Testis (tissue), 3 donors: ENCODE results near the gene CTNNA2. TPM values are rescaled to one million over a fixed set of nuclear protein-coding genes. Genes with fewer than 3 reads are reported as not detected.

Experiments
- DNase-seq: peaks from one replicate; pipeline ENCODE4 v3.0.0-alpha.2; 2019
- H3K27ac ChIP-seq, 2 donors: fragments of 200-600 bp; sonication (generic); one replicate each; pipeline ENCODE4 v1.5.1; 2019
- H3K27me3 ChIP-seq: fragments of 200-600 bp; sonication (generic); one replicate; pipeline ENCODE4 v1.5.1; 2019
- H3K36me3 ChIP-seq: fragments of 200-600 bp; sonication (generic); one replicate; pipeline ENCODE4 v1.5.1; 2017; ENCODE audit warnings: low read depth; ENCODE audit errors: missing control alignments
- H3K4me1 ChIP-seq: fragments of 200-600 bp; sonication (generic); one replicate; pipeline ENCODE4 v1.5.1; 2019
- H3K4me3 ChIP-seq, 2 donors: fragments of 200-600 bp; sonication (generic); one replicate each; pipeline ENCODE4 v1.5.1; 2017 to 2019
- H3K9me3 ChIP-seq: fragments of 200-600 bp; sonication (generic); one replicate; pipeline ENCODE4 v1.5.1; 2017
- POLR2A ChIP-seq: fragments of 450-650 bp; IDR thresholded peaks from one replicate; pipeline ENCODE4 v1.6.1; 2017; ENCODE audit warnings: antibody characterized with exemption, mild to moderate bottlenecking, moderate library complexity
- WGBS, 2 donors: methylation state at CpG; one replicate each; pipeline ENCODE4 v1.1.5; 2018; 5-methylcytosine and 5-hydroxymethylcytosine counted together
- intact Hi-C: fragments of 100-400 bp; cut with DNase I; formaldehyde crosslinking; loops from one replicate; pipeline ENCODE4 v1.15.1; 2023; ENCODE audit warnings: low total_unique reads
- polyA plus RNA-seq: library from polyadenylated mRNA; stranded (reverse); fragments of 350-450 nt; fragmentation: Illumina TruSeq; extraction: RNeasy Lipid Tissue Mini Kit (QIAGEN cat#74804); gene quantifications from one replicate; pipeline ENCODE4 v1.2.3, GENCODE V29; 2014; ENCODE audit warnings: low read depth, low replicate concordance; ENCODE audit not compliant: insufficient read depth
- total RNA-seq, 2 donors: library from RNA; depleted of rRNA; stranded (reverse); fragments of >200 nt; gene quantifications; one replicate each; pipeline ENCODE4 v1.2.3, GENCODE V29; 2016
- TF ChIP-seq, protein P1 (sequence below), 3 experiments: fragments of 450-650 bp in 2 of 3; fragments of 200-600 bp in 1 of 3; sonication (generic) in 1 of 3; IDR thresholded peaks; one replicate each; pipeline ENCODE4 v1.5.1; 2016 to 2019; ENCODE audit warnings: antibody characterized with exemption in 3 of 3, mild to moderate bottlenecking in 2 of 3, moderate library complexity in 1 of 3

CTNNA2 gene
- total and polyA plus RNA-seq, 3 donors from 2014 or later = 36.8 to 44.5 (median 43.4) TPM

DNA sequence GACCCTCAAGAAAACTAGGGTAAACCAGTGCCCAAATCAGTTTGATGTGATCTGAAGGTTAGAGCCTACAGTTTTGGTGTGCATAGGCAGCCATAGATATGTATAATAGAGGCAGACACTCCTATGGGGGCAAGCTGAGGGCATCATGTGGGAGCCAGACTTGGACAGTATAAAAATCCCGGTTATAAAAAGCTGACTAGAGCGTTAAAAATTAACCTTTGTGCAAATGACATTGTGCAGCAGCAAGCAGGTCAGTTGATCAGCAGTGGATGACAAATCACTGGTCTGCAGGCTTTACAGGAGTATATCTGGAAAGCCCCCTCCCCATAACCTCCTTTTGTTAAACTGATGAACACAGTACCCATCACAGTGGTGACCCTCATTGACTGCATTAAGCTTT lies 107.8 kb downstream of the CTNNA2 start:
- intact Hi-C loops = no loop called here
- WGBS, 2 donors = 93 to 95% methylated on average over 2 of the region's 2 CpGs
- TF ChIP-seq POLR2A = no peak
- TF ChIP-seq, protein P1, sequence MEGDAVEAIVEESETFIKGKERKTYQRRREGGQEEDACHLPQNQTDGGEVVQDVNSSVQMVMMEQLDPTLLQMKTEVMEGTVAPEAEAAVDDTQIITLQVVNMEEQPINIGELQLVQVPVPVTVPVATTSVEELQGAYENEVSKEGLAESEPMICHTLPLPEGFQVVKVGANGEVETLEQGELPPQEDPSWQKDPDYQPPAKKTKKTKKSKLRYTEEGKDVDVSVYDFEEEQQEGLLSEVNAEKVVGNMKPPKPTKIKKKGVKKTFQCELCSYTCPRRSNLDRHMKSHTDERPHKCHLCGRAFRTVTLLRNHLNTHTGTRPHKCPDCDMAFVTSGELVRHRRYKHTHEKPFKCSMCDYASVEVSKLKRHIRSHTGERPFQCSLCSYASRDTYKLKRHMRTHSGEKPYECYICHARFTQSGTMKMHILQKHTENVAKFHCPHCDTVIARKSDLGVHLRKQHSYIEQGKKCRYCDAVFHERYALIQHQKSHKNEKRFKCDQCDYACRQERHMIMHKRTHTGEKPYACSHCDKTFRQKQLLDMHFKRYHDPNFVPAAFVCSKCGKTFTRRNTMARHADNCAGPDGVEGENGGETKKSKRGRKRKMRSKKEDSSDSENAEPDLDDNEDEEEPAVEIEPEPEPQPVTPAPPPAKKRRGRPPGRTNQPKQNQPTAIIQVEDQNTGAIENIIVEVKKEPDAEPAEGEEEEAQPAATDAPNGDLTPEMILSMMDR (IDR thresholded peaks at IDR 0.05) = no peak

DNA sequence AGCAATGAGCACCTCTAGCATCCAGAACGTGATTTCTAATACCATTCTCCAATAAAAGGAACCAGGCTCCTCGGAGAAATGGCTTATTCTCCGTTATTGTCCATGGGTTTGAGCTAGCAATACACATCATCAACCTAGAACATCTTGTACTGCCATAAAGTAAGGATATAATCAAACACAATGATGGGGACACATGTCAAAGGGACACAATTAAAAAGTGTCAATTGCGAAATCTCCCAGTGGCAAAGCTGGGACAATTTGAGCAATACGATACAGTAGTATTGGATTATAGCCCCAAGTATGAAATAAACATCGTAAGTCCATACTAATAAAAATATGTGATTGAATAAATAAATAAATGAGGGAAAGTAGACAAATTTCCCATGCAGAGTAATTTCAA lies 108.4 kb downstream of the CTNNA2 start:
- Histone ChIP-seq H3K27ac (no peak overlapping the region), H3K27me3 (no peaks in the 10 kb centered on the region), H3K9me3 (no peaks in the 10 kb centered on the region), H3K4me3 (no peak overlapping the region), H3K36me3 (no peaks in the 10 kb centered on the region), H3K4me1 (no peaks in the 10 kb centered on the region)
- intact Hi-C loops = no loop called here
- 88 to 89% methylated on average over 6 of the region's 6 CpGs for WGBS, 2 donors
- no peak for DNase-seq
- TF ChIP-seq, protein P1 (IDR thresholded peaks at IDR 0.05) = no peak
- no peak for TF ChIP-seq POLR2A

More for the DNA sequence above, 107.8 kb downstream of the CTNNA2 start:
- no peaks in the 10 kb centered on the region for H3K4me1 ChIP-seq
- H3K27me3 ChIP-seq = no peaks in the 10 kb centered on the region
- H3K36me3 ChIP-seq = no peaks in the 10 kb centered on the region
- no peak overlapping the region for H3K27ac ChIP-seq
- no peaks in the 10 kb centered on the region for H3K9me3 ChIP-seq
- no peak overlapping the region for H3K4me3 ChIP-seq
- DNase-seq = no peak

DNA sequence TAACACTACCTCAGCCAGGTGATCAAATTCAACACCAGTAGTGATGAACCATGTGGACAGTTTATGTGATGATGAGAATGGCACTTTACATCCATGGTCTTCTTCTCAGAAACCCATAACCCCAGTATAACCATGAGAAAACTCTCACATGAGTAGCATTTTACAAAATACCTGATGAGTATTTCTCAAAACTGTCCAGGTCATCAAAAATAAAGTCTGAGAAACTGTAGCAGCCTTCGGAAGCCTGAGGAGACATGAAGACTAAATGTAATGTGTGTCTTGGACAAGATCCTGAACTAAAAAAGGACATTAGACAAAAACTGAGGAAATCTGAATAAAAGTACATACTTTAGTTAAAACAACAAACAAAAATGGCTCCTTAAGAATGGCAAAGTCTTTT lies 108.9 kb downstream of the CTNNA2 start:
- Histone ChIP-seq H3K9me3 (no peaks in the 10 kb centered on the region), H3K36me3 (no peaks in the 10 kb centered on the region), H3K4me1 (no peaks in the 10 kb centered on the region), H3K4me3 (no peak overlapping the region), H3K27ac (no peak overlapping the region), H3K27me3 (no peaks in the 10 kb centered on the region)
- TF ChIP-seq, protein P1 (IDR thresholded peaks at IDR 0.05) = no peak
- TF ChIP-seq POLR2A = no peak
- 91 to 96% methylated on average over 1 of the region's 1 CpG for WGBS, 2 donors
- intact Hi-C loops = no loop called here
- DNase-seq = no peak

DNA sequence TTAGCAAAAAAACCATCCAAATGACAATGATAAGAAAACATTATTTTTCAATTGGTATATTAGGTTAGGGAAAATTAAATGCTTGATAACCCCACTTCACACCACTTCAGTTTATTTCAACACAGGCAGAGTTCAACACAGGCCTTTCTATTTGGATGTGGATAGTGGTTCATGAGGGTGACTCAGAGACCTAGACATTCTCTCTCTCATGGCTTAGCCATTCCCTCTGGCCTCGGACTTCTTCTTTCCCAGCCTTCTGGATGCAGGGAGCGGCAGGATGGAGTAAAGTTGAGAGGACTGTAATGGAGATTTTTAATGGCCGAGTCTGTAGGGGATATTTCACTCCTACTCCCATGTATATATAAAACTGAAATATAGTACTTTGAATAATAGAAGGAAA lies 109.7 kb downstream of the CTNNA2 start:
- 77 to 82% methylated on average over 3 of the region's 3 CpGs for WGBS, 2 donors
- no peak overlapping the region for H3K27ac ChIP-seq
- DNase-seq = no peak
- TF ChIP-seq POLR2A = no peak
- TF ChIP-seq, protein P1 (IDR thresholded peaks at IDR 0.05) = no peak
- no peaks in the 10 kb centered on the region for H3K36me3 ChIP-seq
- no peaks in the 10 kb centered on the region for H3K4me1 ChIP-seq
- H3K4me3 ChIP-seq = no peak overlapping the region
- intact Hi-C loops = no loop called here
- no peaks in the 10 kb centered on the region for H3K9me3 ChIP-seq
- no peaks in the 10 kb centered on the region for H3K27me3 ChIP-seq

DNA sequence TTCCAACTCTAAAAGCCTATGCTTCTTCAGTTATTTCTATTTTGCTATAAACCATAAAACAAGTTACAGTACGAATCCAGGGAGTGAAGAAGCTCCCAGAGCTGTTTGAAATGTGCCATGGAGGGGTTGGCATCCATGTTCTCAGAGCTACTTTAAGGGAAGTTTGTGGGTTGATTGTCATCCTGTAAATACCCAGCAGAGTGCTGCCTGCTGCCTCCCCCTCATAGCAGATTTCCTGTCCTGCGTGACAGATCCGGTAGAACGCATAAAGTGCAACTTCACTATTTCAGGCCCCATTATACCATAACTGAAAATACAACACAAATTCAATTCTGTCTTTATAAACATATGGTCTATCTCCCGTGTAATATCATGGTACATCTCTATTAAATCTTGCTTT lies 114.4 kb downstream of the CTNNA2 start:
- 82 to 84% methylated on average over 5 of the region's 5 CpGs for WGBS, 2 donors
- no peak for DNase-seq
- no peak for TF ChIP-seq POLR2A
- TF ChIP-seq, protein P1 (IDR thresholded peaks at IDR 0.05) = no peak
- Histone ChIP-seq H3K9me3 (no peaks in the 10 kb centered on the region), H3K4me3 (no peak overlapping the region), H3K4me1 (no peaks in the 10 kb centered on the region), H3K27me3 (no peaks in the 10 kb centered on the region), H3K36me3 (no peaks in the 10 kb centered on the region), H3K27ac (no peak overlapping the region)
- intact Hi-C loops = no loop called here
